ENCODE results near the gene ACSF3.
A peak's percentile ranks its signal among the peaks of the same experiment; 100 is the strongest.

ACSF3 gene

GRCh38 chr16:89114159-89114981 is 20.7 kb downstream of the ACSF3 start:
- no peak for DNase-seq

GRCh38 chr16:89115216-89115861 is 21.7 kb downstream of the ACSF3 start:
- peak; percentile 93 for DNase-seq

- no peak for DNase-seq
Measured at GRCh38 chr16:89116341-89117226, 22.9 kb downstream of the ACSF3 start.

GRCh38 chr16:89117227-89117974 is 23.7 kb downstream of the ACSF3 start:
- DNase-seq: no peak

GRCh38 chr16:89117975-89118289 is 24.3 kb downstream of the ACSF3 start:
- no peak for DNase-seq

GRCh38 chr16:89118361-89119165 is 24.9 kb downstream of the ACSF3 start:
- DNase-seq: no peak

- no peak for DNase-seq
Measured at GRCh38 chr16:89119166-89119621, 25.5 kb downstream of the ACSF3 start.

GRCh38 chr16:89119661-89120141 is 26.0 kb downstream of the ACSF3 start:
- DNase-seq: no peak

- no peak for DNase-seq
Measured at GRCh38 chr16:89120281-89120680, 26.6 kb downstream of the ACSF3 start.

- no peak for DNase-seq
Measured at GRCh38 chr16:89120921-89121351, 27.3 kb downstream of the ACSF3 start.

GRCh38 chr16:89121691-89122321 is 28.2 kb downstream of the ACSF3 start:
- DNase-seq: no peak

- DNase-seq: no peak
Measured at GRCh38 chr16:89122322-89122851, 28.7 kb downstream of the ACSF3 start.

- no peak for DNase-seq
Measured at GRCh38 chr16:89123001-89123830, 29.6 kb downstream of the ACSF3 start.

- no peak for DNase-seq
Measured at GRCh38 chr16:89123831-89124100, 30.1 kb downstream of the ACSF3 start.

- DNase-seq: no peak
Measured at GRCh38 chr16:89129378-89129777, 35.7 kb downstream of the ACSF3 start.

GRCh38 chr16:89130448-89130847 is 36.8 kb downstream of the ACSF3 start:
- no peak for DNase-seq

- DNase-seq: no peak
Measured at GRCh38 chr16:89131783-89132182, 38.1 kb downstream of the ACSF3 start.

GRCh38 chr16:89132194-89133005 is 38.7 kb downstream of the ACSF3 start:
- DNase-seq: no peak

GRCh38 chr16:89133457-89134127 is 39.9 kb downstream of the ACSF3 start:
- no peak for DNase-seq

Measured in OCI-M1 (cell line).